Brain microvascular endothelial cell (primary cell): Measurements from ENCODE around the gene ADAMTS15.

Source experiments
- DNase-seq: peaks from one replicate; pipeline ENCODE4 v3.0.0-alpha.2; 2020
- H3K27ac ChIP-seq: fragments of 250-450 bp; sonication (Bioruptor Pico); 2 replicates; pipeline ENCODE4 v1.5.1; 2020; ENCODE audit warnings: mild to moderate bottlenecking, moderate library complexity
- H3K27me3 ChIP-seq: fragments of 250-450 bp; sonication (Bioruptor Pico); replicated peaks from 2 replicates; pipeline ENCODE4 v1.5.1; 2020; ENCODE audit warnings: mild to moderate bottlenecking
- H3K36me3 ChIP-seq: fragments of 250-450 bp; sonication (Bioruptor Pico); replicated peaks from 2 replicates; pipeline ENCODE4 v1.5.1; 2020; ENCODE audit warnings: mild to moderate bottlenecking
- H3K4me3 ChIP-seq: 2 replicates; pipeline ENCODE4 v1.5.1; 2011; ENCODE audit warnings: low read depth, mild to moderate bottlenecking, control low read depth, low read length, moderate library complexity
- CTCF ChIP-seq: IDR thresholded peaks from 2 replicates; pipeline ENCODE4 v1.5.1; 2011; ENCODE audit warnings: low read depth, mild to moderate bottlenecking, moderate library complexity, low read length, control low read depth, inconsistent platforms; ENCODE audit errors: missing control alignments
- in situ Hi-C: cut with HindIII; loops from 2 replicates; pipeline ENCODE4 v1.10.0; 2017; ENCODE audit warnings: low sequenced_read_pairs, low pct_ligation_motif_present

ADAMTS15 gene

GRCh38 chr11:130421697-130422096 is 26.7 kb upstream of the ADAMTS15 start:
- TF ChIP-seq CTCF: no peak
- Histone ChIP-seq H3K36me3 (no peaks in the 10 kb centered on the region), H3K27me3 (peaks cover 60% of the 10 kb centered on the region), H3K4me3 (no peak overlapping the region), H3K27ac (no peak overlapping the region)
- no peak for DNase-seq
- in situ Hi-C loops: no loop called here

GRCh38 chr11:130422251-130422995 is 26.0 kb upstream of the ADAMTS15 start:
- no peak for TF ChIP-seq CTCF
- peaks cover 67% of the 10 kb centered on the region for H3K27me3 ChIP-seq

GRCh38 chr11:130423541-130424142 is 24.8 kb upstream of the ADAMTS15 start:
- TF ChIP-seq CTCF: no peak
- H3K4me3 ChIP-seq: no peak overlapping the region
- no peaks in the 10 kb centered on the region for H3K36me3 ChIP-seq
- H3K27me3 ChIP-seq: peaks cover 75% of the 10 kb centered on the region
- in situ Hi-C loops: no loop called here
- no peak for DNase-seq
- no peak overlapping the region for H3K27ac ChIP-seq

More at GRCh38 chr11:130422251-130422995, 26.0 kb upstream of the ADAMTS15 start:
- no peak for DNase-seq
- in situ Hi-C loops: no loop called here
- H3K4me3 ChIP-seq: no peak overlapping the region
- H3K36me3 ChIP-seq: no peaks in the 10 kb centered on the region
- H3K27ac ChIP-seq: no peak overlapping the region

GRCh38 chr11:130424613-130425140 is 23.8 kb upstream of the ADAMTS15 start:
- Histone ChIP-seq H3K4me3 (no peak overlapping the region), H3K27me3 (peaks cover 86% of the 10 kb centered on the region), H3K27ac (no peak overlapping the region), H3K36me3 (no peaks in the 10 kb centered on the region)
- TF ChIP-seq CTCF: no peak
- no peak for DNase-seq
- in situ Hi-C loops: no loop called here

- DNase-seq: no peak
- no peak overlapping the region for H3K4me3 ChIP-seq
- H3K36me3 ChIP-seq: no peaks in the 10 kb centered on the region
- in situ Hi-C loops: no loop called here
- H3K27me3 ChIP-seq: peaks cover 88% of the 10 kb centered on the region
- TF ChIP-seq CTCF: no peak
- no peak overlapping the region for H3K27ac ChIP-seq
Observed at GRCh38 chr11:130425156-130425555, 23.3 kb upstream of the ADAMTS15 start.
